Kasumi-1 (cell line): ENCODE measurements around the gene ELOB.

Experiments
- DNase-seq, 2 experiments: peaks; one replicate each; lab custom pipeline; 2025; lab: John Stamatoyannopoulos, UW

The ELOB gene

GRCh38 chr16:2768403-2769089, 8.5 kb downstream of the ELOB start:
- no peak for DNase-seq

- DNase-seq = no peak
These were observed 9.2 kb downstream of the ELOB start for GRCh38 chr16:2767891-2768290.

GRCh38 chr16:2767140-2767731, 9.8 kb downstream of the ELOB start:
- DNase-seq = no peak

- DNase-seq = no peak
These were observed 10.5 kb downstream of the ELOB start for GRCh38 chr16:2766430-2767139.

GRCh38 chr16:2765462-2766404, 11.3 kb downstream of the ELOB start:
- DNase-seq = no peak

- peak in 1 of 2 experiments; percentile 10 for DNase-seq
These were observed 12.4 kb downstream of the ELOB start for GRCh38 chr16:2764718-2765117.

- no peak for DNase-seq
These were observed 13.9 kb downstream of the ELOB start for GRCh38 chr16:2763173-2763572.

GRCh38 chr16:2762711-2763110, 14.4 kb downstream of the ELOB start:
- DNase-seq = no peak

- DNase-seq = no peak
These were observed 15.0 kb downstream of the ELOB start for GRCh38 chr16:2761886-2762583.

GRCh38 chr16:2761472-2761871, 15.6 kb downstream of the ELOB start:
- DNase-seq = no peak

GRCh38 chr16:2757344-2757743, 19.7 kb downstream of the ELOB start:
- DNase-seq = no peak

GRCh38 chr16:2756288-2757015, 20.6 kb downstream of the ELOB start:
- no peak for DNase-seq

- no peak for DNase-seq
These were observed 21.9 kb downstream of the ELOB start for GRCh38 chr16:2755158-2755557.

GRCh38 chr16:2753733-2754020, 23.4 kb downstream of the ELOB start:
- no peak for DNase-seq

- DNase-seq = peak; percentile 28 to 39
These were observed 24.0 kb downstream of the ELOB start for GRCh38 chr16:2752850-2753732.

- peak; percentile 84 to 88 for DNase-seq
These were observed 24.8 kb downstream of the ELOB start, which contains the start of gene SRRM2 for GRCh38 chr16:2752035-2752849. TSS of gene SRRM2 (plus strand) at chr16:2752638. CDS start at chr16:2756365, 3,727 bp downstream.

GRCh38 chr16:2751577-2752034, 25.5 kb downstream of the ELOB start:
- peak; percentile 38 to 41 for DNase-seq

- no peak for DNase-seq
These were observed 27.1 kb downstream of the ELOB start for GRCh38 chr16:2749936-2750335.

GRCh38 chr16:2749476-2749875, 27.6 kb downstream of the ELOB start:
- DNase-seq = no peak
